Lower lobe of right lung (tissue), 2 donors: ENCODE results near the gene CYP4A22. TPM values are rescaled to one million over a fixed set of nuclear protein-coding genes. Genes with fewer than 3 reads are reported as not detected.

ENCODE experiments used
- ATAC-seq, 2 donors: fragments of 200-7000 bp; cut with Tn5 transposase; one replicate each; pipeline ENCODE4 v1.9.1; 2020 to 2022; ENCODE audit warnings: mild to moderate bottlenecking in 2 of 2, moderate library complexity in 2 of 2
- DNase-seq: peaks from one replicate; pipeline ENCODE4 v3.0.0-alpha.2; 2020
- H3K27ac ChIP-seq: fragments of 200-600 bp; one replicate; pipeline ENCODE4 v1.8.0; 2022
- H3K27me3 ChIP-seq: fragments of 200-600 bp; one replicate; pipeline ENCODE4 v1.8.0; 2022; ENCODE audit warnings: low read depth
- H3K36me3 ChIP-seq: fragments of 200-600 bp; one replicate; pipeline ENCODE4 v1.8.0; 2022; ENCODE audit warnings: mild to moderate bottlenecking
- H3K4me1 ChIP-seq: fragments of 200-600 bp; one replicate; pipeline ENCODE4 v1.8.0; 2022
- H3K4me3 ChIP-seq: fragments of 200-600 bp; one replicate; pipeline ENCODE4 v1.8.0; 2022; ENCODE audit warnings: mild to moderate bottlenecking
- H3K9me3 ChIP-seq: fragments of 200-600 bp; one replicate; pipeline ENCODE4 v1.8.0; 2022
- intact Hi-C: fragments of 100-400 bp; cut with DNase I; formaldehyde crosslinking; loops from one replicate; pipeline ENCODE4 v1.11.0; 2022
- total RNA-seq: library from RNA; stranded (reverse); fragmentation: NEBNext Ultra II Directional; extraction: Animal tissue kit (Norgen Biotek cat#: 25700); gene quantifications from one replicate; pipeline ENCODE4 v1.2.1, GENCODE V29; 2021
- TF ChIP-seq, protein P1 (sequence below): fragments of 200-600 bp; IDR thresholded peaks from one replicate; pipeline ENCODE4 v1.8.0; 2022; ENCODE audit warnings: antibody characterized with exemption, mild to moderate bottlenecking
- donor health status: DM: no; HTN: yes; CAD: no; lungs with severe emphysema.

CYP4A22 gene
- total RNA-seq, 1 donor from 2014 or later, result not detected

DNA sequence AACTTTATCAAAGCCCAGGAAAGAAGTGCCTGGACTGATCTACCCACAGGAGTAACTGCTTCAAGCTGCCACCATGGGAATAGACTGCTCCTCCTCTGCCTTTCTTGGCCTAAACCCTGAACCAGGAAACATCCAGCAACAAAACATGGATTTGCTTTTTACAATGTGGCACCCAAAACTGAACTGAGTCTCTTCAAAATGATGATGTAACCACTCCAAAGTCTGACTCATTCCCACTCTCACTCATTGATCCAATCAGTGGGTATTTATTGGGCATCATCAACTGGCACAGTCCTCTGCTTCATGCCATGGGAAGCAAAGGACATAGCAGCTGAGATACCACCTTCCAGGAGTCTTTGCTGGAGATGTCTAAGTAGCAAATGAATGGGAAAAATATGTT, 23.5 kb downstream of the CYP4A22 start:
- DNase-seq (no peak), ATAC-seq (no peak)
- no peak overlapping the region for H3K4me3 ChIP-seq
- no peaks in the 10 kb centered on the region for H3K36me3 ChIP-seq
- intact Hi-C loops, result no loop called here
- H3K27me3 ChIP-seq, result no peaks in the 10 kb centered on the region
- H3K27ac ChIP-seq, result no peak overlapping the region
- TF ChIP-seq, protein P1, sequence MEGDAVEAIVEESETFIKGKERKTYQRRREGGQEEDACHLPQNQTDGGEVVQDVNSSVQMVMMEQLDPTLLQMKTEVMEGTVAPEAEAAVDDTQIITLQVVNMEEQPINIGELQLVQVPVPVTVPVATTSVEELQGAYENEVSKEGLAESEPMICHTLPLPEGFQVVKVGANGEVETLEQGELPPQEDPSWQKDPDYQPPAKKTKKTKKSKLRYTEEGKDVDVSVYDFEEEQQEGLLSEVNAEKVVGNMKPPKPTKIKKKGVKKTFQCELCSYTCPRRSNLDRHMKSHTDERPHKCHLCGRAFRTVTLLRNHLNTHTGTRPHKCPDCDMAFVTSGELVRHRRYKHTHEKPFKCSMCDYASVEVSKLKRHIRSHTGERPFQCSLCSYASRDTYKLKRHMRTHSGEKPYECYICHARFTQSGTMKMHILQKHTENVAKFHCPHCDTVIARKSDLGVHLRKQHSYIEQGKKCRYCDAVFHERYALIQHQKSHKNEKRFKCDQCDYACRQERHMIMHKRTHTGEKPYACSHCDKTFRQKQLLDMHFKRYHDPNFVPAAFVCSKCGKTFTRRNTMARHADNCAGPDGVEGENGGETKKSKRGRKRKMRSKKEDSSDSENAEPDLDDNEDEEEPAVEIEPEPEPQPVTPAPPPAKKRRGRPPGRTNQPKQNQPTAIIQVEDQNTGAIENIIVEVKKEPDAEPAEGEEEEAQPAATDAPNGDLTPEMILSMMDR, result no peak
- H3K9me3 ChIP-seq, result no peaks in the 10 kb centered on the region
- no peaks in the 10 kb centered on the region for H3K4me1 ChIP-seq

DNA sequence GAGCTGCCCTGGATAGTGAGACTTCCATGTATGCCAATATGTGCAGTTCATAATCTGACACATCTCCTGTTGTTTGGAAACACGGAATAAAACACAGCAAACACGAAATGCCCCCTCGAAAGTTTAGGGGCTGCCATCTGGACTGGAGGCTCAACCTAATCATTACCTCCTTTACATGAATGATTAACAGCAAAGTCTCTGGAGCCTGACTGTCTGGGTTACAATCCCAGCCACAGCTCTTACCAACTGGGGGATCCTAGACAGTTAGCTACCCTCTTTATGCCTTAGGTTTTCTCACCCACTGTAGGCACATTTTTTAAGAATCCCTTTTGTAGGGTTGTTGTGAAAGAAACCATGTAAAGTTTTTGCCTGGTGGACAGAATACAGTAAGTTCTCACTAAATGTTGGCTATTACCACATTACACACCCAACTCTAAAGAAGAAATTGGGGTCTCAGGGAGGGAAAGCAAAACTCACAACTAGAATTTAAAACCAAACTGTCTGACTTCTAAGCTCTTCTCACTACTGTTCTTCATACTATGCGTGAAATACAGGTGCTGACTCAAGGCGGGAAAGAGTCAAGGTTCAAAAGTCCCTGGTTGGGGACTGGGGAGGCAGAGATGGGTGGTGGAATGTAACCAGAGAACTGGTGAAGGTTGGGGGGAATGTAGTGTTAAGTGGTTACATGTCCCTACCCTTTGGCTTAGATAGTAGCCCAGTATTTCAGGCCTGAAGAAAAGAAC, 24.2 kb downstream of the CYP4A22 start:
- ATAC-seq, result no peak
- Histone ChIP-seq H3K4me3 (no peak overlapping the region), H3K4me1 (no peaks in the 10 kb centered on the region), H3K9me3 (no peaks in the 10 kb centered on the region), H3K27ac (no peak overlapping the region), H3K27me3 (no peaks in the 10 kb centered on the region), H3K36me3 (no peaks in the 10 kb centered on the region)
- DNase-seq, result no peak
- TF ChIP-seq, protein P1, result no peak
- intact Hi-C loops, result no loop called here

DNA sequence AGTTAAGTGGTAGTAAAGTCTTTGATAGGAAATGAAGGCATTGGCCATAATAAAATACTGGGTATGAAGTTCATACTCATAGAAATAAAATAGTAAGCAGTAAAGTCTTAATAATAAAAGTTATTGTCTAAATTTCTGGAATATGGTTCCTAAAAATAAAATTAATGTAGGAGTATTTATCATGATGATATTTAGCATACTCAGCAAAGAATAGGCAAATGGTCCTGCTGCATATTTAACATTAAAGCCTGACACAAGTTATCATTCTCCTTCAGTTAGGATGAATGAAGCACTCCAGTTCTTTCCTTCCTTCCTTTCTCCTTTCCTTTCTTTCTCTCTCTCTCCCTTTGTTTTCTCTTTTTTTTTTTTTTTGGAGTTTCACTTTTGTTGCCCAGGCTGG, 27.3 kb downstream of the CYP4A22 start:
- DNase-seq, result no peak
- intact Hi-C loops, result no loop called here
- TF ChIP-seq, protein P1, result no peak
- Histone ChIP-seq H3K4me1 (no peaks in the 10 kb centered on the region), H3K9me3 (no peaks in the 10 kb centered on the region), H3K36me3 (no peaks in the 10 kb centered on the region), H3K4me3 (no peak overlapping the region), H3K27ac (no peak overlapping the region), H3K27me3 (no peaks in the 10 kb centered on the region)
- no peak for ATAC-seq

DNA sequence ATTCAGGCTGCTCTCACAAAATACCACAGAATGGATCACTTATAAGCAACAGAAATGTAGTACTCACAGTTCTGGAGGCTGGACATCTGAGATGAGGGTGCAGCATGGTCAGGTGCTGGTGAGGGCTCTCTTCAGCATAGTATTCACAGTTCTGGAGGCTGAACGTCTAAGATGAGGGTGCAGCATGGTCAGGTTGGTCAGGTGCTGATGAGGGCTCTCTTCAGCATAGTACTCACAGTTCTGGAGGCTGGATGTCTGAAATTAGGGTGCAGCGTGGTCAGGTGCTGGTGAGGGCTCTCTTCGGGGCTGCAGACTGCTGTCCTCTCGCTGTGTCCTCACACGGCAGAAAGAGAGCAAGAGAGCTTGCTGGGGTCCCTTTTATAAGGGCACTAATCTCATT, 35.5 kb downstream of the CYP4A22 start:
- H3K4me1 ChIP-seq, result peaks cover 8% of the 10 kb centered on the region
- intact Hi-C loops, result no loop called here
- no peak for ATAC-seq
- no peak for DNase-seq
- no peak overlapping the region for H3K27ac ChIP-seq
- no peak overlapping the region for H3K4me3 ChIP-seq
- no peaks in the 10 kb centered on the region for H3K9me3 ChIP-seq
- H3K27me3 ChIP-seq, result no peaks in the 10 kb centered on the region
- no peaks in the 10 kb centered on the region for H3K36me3 ChIP-seq
- TF ChIP-seq, protein P1, result no peak

DNA sequence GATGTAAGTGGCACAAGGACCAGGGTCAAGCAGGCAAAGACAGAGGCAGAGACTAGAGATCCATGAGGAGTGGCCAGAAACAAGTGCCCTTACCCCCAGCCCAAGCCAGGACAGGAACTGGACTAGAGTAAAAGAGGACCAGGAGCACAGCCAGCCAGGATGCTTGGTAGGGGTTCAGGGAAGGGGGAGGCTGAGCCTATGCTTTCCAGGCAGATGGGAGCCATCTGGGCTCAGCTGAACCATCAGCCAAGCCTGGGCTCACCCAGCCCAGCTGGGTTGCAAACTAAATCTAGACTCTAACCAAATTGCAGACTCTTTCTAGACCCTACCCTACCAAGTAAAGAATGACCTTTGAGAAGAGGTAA, 37.4 kb downstream of the CYP4A22 start:
- Histone ChIP-seq H3K27ac (no peak overlapping the region), H3K4me3 (no peak overlapping the region), H3K36me3 (no peaks in the 10 kb centered on the region), H3K27me3 (no peaks in the 10 kb centered on the region), H3K9me3 (no peaks in the 10 kb centered on the region), H3K4me1 (peaks cover 13% of the 10 kb centered on the region)
- DNase-seq, result no peak
- TF ChIP-seq, protein P1, result no peak
- ATAC-seq, result no peak
- intact Hi-C loops, result no loop called here
